Keratinocyte (primary cell): ENCODE results near the gene CERT1. TPM values are rescaled to one million over a fixed set of nuclear protein-coding genes. Genes with fewer than 3 reads are reported as not detected.

Experiments used
- DNase-seq: peaks from one replicate; pipeline ENCODE4 v3.0.0-alpha.2; 2011; ENCODE audit warnings: low read depth, missing footprints, low spot score
- FAIRE-seq: peaks from 2 replicates; lab custom pipeline; 2011; peaks lifted over from hg19 to GRCh38; lab: Jason Lieb, UNC
- H2AFZ ChIP-seq: 2 replicates; pipeline ENCODE4 v1.6.0; 2012; ENCODE audit warnings: low read length, control low read depth, inconsistent platforms; ENCODE audit not compliant: control insufficient read depth
- H3K27ac ChIP-seq: 2 replicates; pipeline ENCODE4 v1.5.1; 2011; ENCODE audit warnings: low read length; ENCODE audit not compliant: control insufficient read depth, insufficient read depth
- H3K27me3 ChIP-seq: 3 replicates; pipeline ENCODE4 v1.6.0; 2011; ENCODE audit warnings: low read length; ENCODE audit not compliant: control insufficient read depth, insufficient read depth; ENCODE audit errors: extremely low read depth
- H3K36me3 ChIP-seq, 2 experiments: 2 replicates in 1 of 2; 3 replicates in 1 of 2; pipeline ENCODE4 v1.5.1; 2011; ENCODE audit warnings: low read length in 2 of 2, mild to moderate bottlenecking in 1 of 2; ENCODE audit not compliant: control insufficient read depth in 2 of 2, insufficient read depth in 2 of 2; ENCODE audit errors: extremely low read depth in 1 of 2
- H3K4me1 ChIP-seq: 3 replicates; pipeline ENCODE4 v1.5.1; 2011; ENCODE audit warnings: low read length; ENCODE audit not compliant: control insufficient read depth, insufficient read depth; ENCODE audit errors: extremely low read depth
- H3K4me2 ChIP-seq: 3 replicates; pipeline ENCODE4 v1.6.0; 2011; ENCODE audit warnings: low read depth, low read length; ENCODE audit not compliant: control insufficient read depth, insufficient read depth; ENCODE audit errors: extremely low read depth
- H3K4me3 ChIP-seq, 3 experiments: fragments of 200-600 bp in 1 of 3; sonication (generic) in 1 of 3; 2 replicates in 2 of 3; 3 replicates in 1 of 3; pipeline ENCODE4 v1.5.1; 2011 to 2016; ENCODE audit warnings: low read length in 3 of 3, mild to moderate bottlenecking in 3 of 3, control low read depth in 2 of 3, inconsistent platforms in 1 of 3, low read depth in 1 of 3, mixed read lengths in 1 of 3, mixed run types in 1 of 3, moderate library complexity in 1 of 3; ENCODE audit not compliant: control insufficient read depth in 2 of 3, insufficient read depth in 2 of 3; ENCODE audit errors: extremely low read depth in 1 of 3
- H3K79me2 ChIP-seq: 2 replicates; pipeline ENCODE4 v1.6.0; 2012; ENCODE audit warnings: low read length; ENCODE audit not compliant: control insufficient read depth, insufficient read depth
- H3K9ac ChIP-seq: 3 replicates; pipeline ENCODE4 v1.6.0; 2011; ENCODE audit warnings: low read length; ENCODE audit not compliant: control insufficient read depth, insufficient read depth; ENCODE audit errors: extremely low read depth
- H3K9me1 ChIP-seq: 3 replicates; pipeline ENCODE4 v1.6.0; 2011; ENCODE audit warnings: low read length; ENCODE audit not compliant: control insufficient read depth, insufficient read depth; ENCODE audit errors: extremely low read depth
- H3K9me3 ChIP-seq: 2 replicates; pipeline ENCODE4 v1.5.1; 2012; ENCODE audit warnings: low read depth, low read length; ENCODE audit not compliant: control insufficient read depth
- H4K20me1 ChIP-seq: 3 replicates; pipeline ENCODE4 v1.6.0; 2011; ENCODE audit warnings: low read length; ENCODE audit not compliant: control insufficient read depth, insufficient read depth; ENCODE audit errors: extremely low read depth
- EZH2 ChIP-seq: IDR thresholded peaks from one replicate; pipeline ENCODE4 v1.6.1; 2012; ENCODE audit warnings: inconsistent platforms, mild to moderate bottlenecking, low read length, moderate library complexity
- dilution Hi-C: fragments of 300-500 bp; cut with MboI; formaldehyde crosslinking; loops from one replicate; pipeline ENCODE4 v1.7.0; 2020; ENCODE audit warnings: low sequenced_read_pairs; ENCODE audit not compliant: extremely low pct_ligation_motif_present
- polyA plus RNA-seq, 5 experiments: library from polyadenylated mRNA; depleted of rRNA in 3 of 5; stranded (reverse) in 3 of 5; stranded (forward) in 1 of 5; unstranded in 1 of 5; fragments of >200 nt; gene quantifications; 1 replicate in 1 of 5; 2 replicates in 3 of 5; 3 replicates in 1 of 5; pipeline versions ENCODE4 v1.2.1 to v1.2.3, GENCODE V29; 2011 to 2012; ENCODE audit warnings: missing spikeins in 2 of 5, low read depth in 1 of 5, low replicate concordance in 1 of 5
- TF ChIP-seq, protein P1 (sequence below), 3 experiments: IDR thresholded peaks in 1 of 3; conservative IDR thresholded peaks in 1 of 3; optimal IDR thresholded peaks in 1 of 3; 2 replicates in 2 of 3; 3 replicates in 1 of 3; pipeline versions ENCODE3 to v1.5.1; 2011; ENCODE audit warnings: low read length in 3 of 3, mild to moderate bottlenecking in 3 of 3, moderate library complexity in 2 of 3, control low read depth in 1 of 3, inconsistent platforms in 1 of 3; ENCODE audit not compliant: insufficient read depth in 2 of 3; ENCODE audit errors: extremely low read depth in 1 of 3

The CERT1 gene
- polyA plus RNA-seq, 1 donor (not counting 4 experiments of a cell fraction or from before 2014, with no cell fraction given), result 20.8 TPM

DNA sequence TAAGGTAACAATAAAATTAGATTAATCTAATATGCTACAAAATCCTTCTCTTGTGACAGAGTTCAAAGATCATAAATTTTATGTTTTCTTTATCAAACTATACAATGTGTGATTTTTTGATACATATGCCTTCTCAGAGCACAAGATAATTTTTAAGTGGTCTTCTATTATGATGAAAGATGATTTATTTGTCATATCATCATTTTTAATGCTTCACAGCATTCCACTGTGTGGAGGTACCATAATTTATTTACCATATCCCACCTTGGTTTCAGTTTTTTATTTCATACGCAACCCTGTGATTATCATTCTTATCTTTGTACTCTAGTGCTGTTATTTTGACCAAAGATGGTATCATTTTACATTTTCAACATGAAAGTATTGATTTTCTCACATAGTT lies 41.9 kb upstream of the CERT1 start:
- no peaks in the 10 kb centered on the region for H4K20me1 ChIP-seq
- no peaks in the 10 kb centered on the region for H3K27me3 ChIP-seq
- no peak overlapping the region for H3K4me2 ChIP-seq
- dilution Hi-C loops, result no loop called here
- no peak for TF ChIP-seq EZH2
- TF ChIP-seq, protein P1, sequence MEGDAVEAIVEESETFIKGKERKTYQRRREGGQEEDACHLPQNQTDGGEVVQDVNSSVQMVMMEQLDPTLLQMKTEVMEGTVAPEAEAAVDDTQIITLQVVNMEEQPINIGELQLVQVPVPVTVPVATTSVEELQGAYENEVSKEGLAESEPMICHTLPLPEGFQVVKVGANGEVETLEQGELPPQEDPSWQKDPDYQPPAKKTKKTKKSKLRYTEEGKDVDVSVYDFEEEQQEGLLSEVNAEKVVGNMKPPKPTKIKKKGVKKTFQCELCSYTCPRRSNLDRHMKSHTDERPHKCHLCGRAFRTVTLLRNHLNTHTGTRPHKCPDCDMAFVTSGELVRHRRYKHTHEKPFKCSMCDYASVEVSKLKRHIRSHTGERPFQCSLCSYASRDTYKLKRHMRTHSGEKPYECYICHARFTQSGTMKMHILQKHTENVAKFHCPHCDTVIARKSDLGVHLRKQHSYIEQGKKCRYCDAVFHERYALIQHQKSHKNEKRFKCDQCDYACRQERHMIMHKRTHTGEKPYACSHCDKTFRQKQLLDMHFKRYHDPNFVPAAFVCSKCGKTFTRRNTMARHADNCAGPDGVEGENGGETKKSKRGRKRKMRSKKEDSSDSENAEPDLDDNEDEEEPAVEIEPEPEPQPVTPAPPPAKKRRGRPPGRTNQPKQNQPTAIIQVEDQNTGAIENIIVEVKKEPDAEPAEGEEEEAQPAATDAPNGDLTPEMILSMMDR (optimal IDR thresholded peaks at IDR 0.05 in 1 of 3, IDR thresholded peaks at IDR 0.05 in 1 of 3, conservative IDR thresholded peaks at IDR 0.05 in 1 of 3; ENCODE audit: extremely low read depth in 1 of 3, insufficient read depth in 2 of 3, low read length in 3 of 3), result no peak
- H3K79me2 ChIP-seq, result peaks cover 6% of the 10 kb centered on the region
- no peaks in the 10 kb centered on the region for H3K9me1 ChIP-seq
- no peak overlapping the region for H3K27ac ChIP-seq
- no peak overlapping the region for H3K9ac ChIP-seq
- no peaks in the 10 kb centered on the region for H3K9me3 ChIP-seq
- H3K4me3 ChIP-seq, result no peak overlapping the region
- H2AFZ ChIP-seq, result no peak overlapping the region
- H3K4me1 ChIP-seq, result peaks cover 8% of the 10 kb centered on the region
- peaks cover 2 to 11% of the 10 kb centered on the region in 2 experiments for H3K36me3 ChIP-seq
- DNase-seq (no peak), FAIRE-seq (no peak)

DNA sequence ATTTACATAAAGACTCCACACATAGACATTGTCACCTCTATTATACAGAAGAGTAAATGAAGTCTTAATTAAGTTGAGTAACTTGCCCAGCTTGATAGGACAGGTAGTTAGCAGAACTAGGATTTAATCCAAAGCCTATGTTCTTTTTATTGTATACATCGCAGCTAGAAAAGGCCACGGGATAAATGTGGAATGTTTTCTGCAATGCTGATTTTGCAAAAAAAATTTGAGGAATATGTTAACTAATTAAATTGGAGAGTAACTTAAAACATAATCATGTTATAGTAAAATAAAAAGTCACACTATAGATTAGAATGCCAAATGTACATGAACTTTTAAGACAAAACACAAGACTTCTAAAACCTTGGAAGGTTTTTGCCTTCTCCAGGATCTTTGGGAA lies 41.3 kb upstream of the CERT1 start:
- no peak for FAIRE-seq
- H2AFZ ChIP-seq, result no peak overlapping the region
- H3K4me2 ChIP-seq, result no peak overlapping the region
- H3K36me3 ChIP-seq, result peaks cover 2 to 11% of the 10 kb centered on the region in 2 experiments
- DNase-seq, result no peak
- no peaks in the 10 kb centered on the region for H3K27me3 ChIP-seq
- H4K20me1 ChIP-seq, result no peaks in the 10 kb centered on the region
- dilution Hi-C loops, result no loop called here
- H3K4me1 ChIP-seq, result peaks cover 8% of the 10 kb centered on the region
- no peak overlapping the region for H3K27ac ChIP-seq
- H3K79me2 ChIP-seq, result peaks cover 5% of the 10 kb centered on the region
- H3K9me1 ChIP-seq, result no peaks in the 10 kb centered on the region
- H3K9me3 ChIP-seq, result no peaks in the 10 kb centered on the region
- TF ChIP-seq, protein P1 (optimal IDR thresholded peaks at IDR 0.05 in 1 of 3, IDR thresholded peaks at IDR 0.05 in 1 of 3, conservative IDR thresholded peaks at IDR 0.05 in 1 of 3; ENCODE audit: extremely low read depth in 1 of 3, insufficient read depth in 2 of 3, low read length in 3 of 3), result no peak
- no peak for TF ChIP-seq EZH2
- H3K9ac ChIP-seq, result no peak overlapping the region
- no peak overlapping the region for H3K4me3 ChIP-seq
